ENCODE measurements around the gene KDELR1. TPM values are rescaled to one million over a fixed set of nuclear protein-coding genes. Genes with fewer than 3 reads are reported as not detected.
A peak's percentile ranks its signal among the peaks of the same experiment; 100 is the strongest.

KDELR1 gene
- 21.6 TPM for total RNA-seq

- peak; percentile 87 to 98 for DNase-seq (ENCODE audit: low spot score in 2 of 2)
Observed at GRCh38 chr19:48391100-48392005, at the start of gene KDELR1. Gene KDELR1 (minus strand): TSS chr19:48391551. CDS start chr19:48391358, 193 bp downstream.

GRCh38 chr19:48436586-48436985 lies 45.2 kb upstream of the KDELR1 start:
- no peak for FAIRE-seq

More at GRCh38 chr19:48391100-48392005, at the start of gene KDELR1:
- no peak for FAIRE-seq

GRCh38 chr19:48433337-48433736 lies 42.0 kb upstream of the KDELR1 start:
- DNase-seq (ENCODE audit: low spot score in 2 of 2) (no peak), FAIRE-seq (no peak)

More at GRCh38 chr19:48436586-48436985, 45.2 kb upstream of the KDELR1 start:
- no peak for DNase-seq (ENCODE audit: low spot score in 2 of 2)

GRCh38 chr19:48428670-48429069 lies 37.3 kb upstream of the KDELR1 start:
- DNase-seq (ENCODE audit: low spot score in 2 of 2) (no peak), FAIRE-seq (no peak)

DNA sequence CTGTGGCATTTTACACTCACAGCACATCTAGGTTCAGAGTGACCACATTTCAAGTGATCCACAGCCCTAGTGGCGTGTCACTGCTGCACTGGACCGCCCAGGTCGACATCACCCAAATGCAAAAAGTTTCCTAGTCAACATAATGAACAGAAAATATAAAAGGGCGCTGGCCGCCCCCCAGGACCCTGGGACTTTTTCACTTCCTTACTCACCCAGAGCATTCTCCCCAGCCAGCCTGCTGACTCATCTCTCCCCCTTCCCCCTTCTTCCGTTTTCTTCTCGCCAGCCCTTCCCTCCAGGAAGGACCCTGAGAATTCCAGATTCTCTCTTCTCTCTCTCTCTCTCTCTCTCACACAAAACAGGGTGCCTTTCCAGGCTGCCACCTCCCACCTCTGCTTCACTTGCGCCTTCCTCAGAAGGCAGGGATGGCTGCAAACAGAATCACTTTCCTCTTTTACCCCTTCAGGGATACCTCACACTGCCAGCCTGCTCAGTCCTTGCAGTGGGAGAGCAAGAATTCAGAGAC lies 33.4 kb upstream of the KDELR1 start:
- DNase-seq (ENCODE audit: low spot score in 2 of 2) = no peak
- no peak for FAIRE-seq

DNA sequence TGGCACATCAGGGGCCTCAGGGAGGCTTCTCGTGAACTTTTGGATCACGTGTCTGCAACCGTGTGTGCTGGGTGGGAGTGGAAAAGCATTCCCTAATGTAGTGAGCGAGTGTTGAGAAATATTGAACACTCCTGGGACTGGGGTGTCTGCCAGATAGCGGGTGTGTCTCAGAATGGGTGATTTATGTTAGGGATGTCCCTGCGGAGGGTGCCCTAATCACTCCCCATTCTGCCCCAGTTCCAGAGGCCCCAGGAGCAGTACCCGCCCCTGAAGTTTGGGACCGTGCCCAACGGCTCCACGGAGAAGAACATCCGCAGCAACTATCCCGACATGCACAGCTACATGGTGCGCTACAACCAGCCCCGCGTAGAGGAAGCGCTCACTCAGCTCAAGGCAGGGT lies 30.2 kb upstream of the KDELR1 start:
- no peak for FAIRE-seq
- no peak for DNase-seq (ENCODE audit: low spot score in 2 of 2)

DNA sequence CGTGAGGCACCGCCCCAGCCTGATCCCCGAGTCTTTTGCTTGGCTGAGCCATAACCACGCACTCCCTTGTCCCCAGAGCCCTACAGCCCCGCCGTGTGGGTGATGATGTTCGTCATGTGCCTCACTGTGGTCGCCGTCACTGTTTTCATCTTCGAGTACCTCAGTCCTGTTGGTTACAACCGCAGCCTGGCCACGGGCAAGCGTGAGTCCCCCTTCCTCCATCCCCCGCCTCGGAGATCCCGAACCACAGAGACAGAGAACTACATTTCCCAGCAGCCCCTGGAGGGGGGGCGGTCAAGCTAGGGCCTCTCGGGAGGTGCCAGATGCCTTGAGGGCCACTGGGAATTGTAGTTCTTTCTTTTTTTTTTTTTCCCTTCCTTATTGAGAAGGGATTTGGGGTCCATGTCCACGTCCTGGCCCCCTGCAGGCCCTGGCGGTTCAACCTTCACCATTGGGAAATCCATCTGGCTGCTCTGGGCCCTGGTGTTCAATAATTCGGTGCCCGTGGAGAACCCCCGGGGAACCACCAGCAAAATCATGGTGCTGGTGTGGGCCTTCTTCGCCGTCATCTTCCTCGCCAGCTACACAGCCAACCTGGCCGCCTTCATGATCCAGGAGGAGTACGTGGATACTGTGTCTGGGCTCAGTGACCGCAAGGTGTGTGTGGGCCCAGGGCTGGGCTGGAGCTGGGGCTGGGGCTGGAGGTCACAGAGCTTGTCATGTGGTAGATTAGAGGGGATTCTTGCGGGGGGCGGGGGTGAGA lies 28.0 kb upstream of the KDELR1 start:
- FAIRE-seq = no peak
- peak in 1 of 2 donors; percentile 55 for DNase-seq (ENCODE audit: low spot score in 2 of 2)

- DNase-seq (ENCODE audit: low spot score in 2 of 2) (no peak), FAIRE-seq (no peak)
Observed at GRCh38 chr19:48418317-48419064, 27.1 kb upstream of the KDELR1 start.

DNA sequence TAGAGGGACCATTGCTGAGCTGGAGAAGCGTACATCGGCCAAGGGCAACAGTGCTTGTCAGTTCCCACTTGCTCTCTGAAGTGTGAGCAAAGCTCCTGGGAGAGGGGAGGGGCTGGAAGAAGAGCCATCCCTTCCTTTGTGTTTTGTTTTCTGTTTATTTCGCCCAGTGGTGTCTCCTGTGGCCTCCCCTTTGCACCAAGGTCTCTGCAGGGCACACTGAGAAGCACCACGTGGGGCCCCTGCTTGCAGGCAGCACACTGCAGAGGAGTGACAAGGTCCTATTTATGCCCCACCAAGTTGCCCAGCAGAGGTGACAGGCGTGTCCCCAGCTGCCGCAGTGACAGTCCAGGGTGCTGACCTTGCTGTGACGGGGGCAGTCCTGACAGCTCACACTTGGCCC lies 26.1 kb upstream of the KDELR1 start:
- FAIRE-seq (no peak), DNase-seq (ENCODE audit: low spot score in 2 of 2) (no peak)

GRCh38 chr19:48415806-48416221 lies 24.5 kb upstream of the KDELR1 start:
- FAIRE-seq (no peak), DNase-seq (ENCODE audit: low spot score in 2 of 2) (no peak)

DNA sequence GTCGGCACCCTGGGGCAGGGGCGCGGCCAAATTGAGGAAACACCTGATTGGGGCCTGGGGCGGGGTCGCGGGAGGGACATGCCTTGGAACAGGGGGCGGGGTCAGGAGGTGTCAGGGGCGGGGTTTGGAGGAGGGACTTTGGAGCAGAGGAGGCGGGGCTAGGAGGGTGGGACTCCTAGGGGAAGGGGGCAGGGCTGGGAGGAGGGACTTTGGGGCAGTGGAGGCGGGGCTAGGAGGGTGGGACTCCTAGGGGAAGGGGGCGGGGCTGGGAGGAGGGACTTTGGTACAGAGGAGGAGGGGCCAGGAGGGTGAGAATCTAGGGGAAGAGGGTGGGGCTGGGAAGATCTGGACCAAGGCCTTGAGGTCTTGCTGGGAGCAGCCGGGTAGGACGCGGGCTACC lies 24.0 kb upstream of the KDELR1 start:
- DNase-seq (ENCODE audit: low spot score in 2 of 2) = no peak

GRCh38 chr19:48413879-48414587 lies 22.7 kb upstream of the KDELR1 start:
- FAIRE-seq = no peak
- DNase-seq (ENCODE audit: low spot score in 2 of 2) = no peak

More for the DNA sequence above, 24.0 kb upstream of the KDELR1 start:
- FAIRE-seq = no peak

GRCh38 chr19:48405850-48406249 lies 14.5 kb upstream of the KDELR1 start:
- DNase-seq (ENCODE audit: low spot score in 2 of 2) (no peak), FAIRE-seq (no peak)

- FAIRE-seq = no peak
Observed at GRCh38 chr19:48405010-48405659, 13.8 kb upstream of the KDELR1 start.

GRCh38 chr19:48403606-48404005 lies 12.3 kb upstream of the KDELR1 start:
- FAIRE-seq (no peak), DNase-seq (ENCODE audit: low spot score in 2 of 2) (peak; percentile 61 to 67)

More at GRCh38 chr19:48405010-48405659, 13.8 kb upstream of the KDELR1 start:
- DNase-seq (ENCODE audit: low spot score in 2 of 2) = no peak

DNA sequence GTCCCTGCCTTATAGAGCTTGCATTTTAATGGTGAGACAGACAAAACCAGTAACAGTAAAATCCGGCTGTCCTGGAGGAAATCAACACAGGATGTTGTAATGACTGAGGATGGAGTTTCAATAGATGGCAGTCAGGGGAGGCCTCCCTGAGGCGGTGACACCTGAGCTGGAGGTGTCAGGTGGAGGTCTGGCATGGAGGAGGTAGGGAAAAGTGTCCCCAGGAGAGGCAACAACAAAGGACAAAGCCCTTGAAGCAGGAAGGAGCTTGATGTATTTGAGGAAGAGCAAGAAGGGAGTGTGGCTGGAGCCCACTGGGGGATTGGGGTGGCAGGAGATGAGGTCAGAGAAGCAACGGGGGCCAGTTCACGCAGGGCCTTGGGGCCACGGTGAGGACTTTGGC lies 9.9 kb upstream of the KDELR1 start:
- FAIRE-seq (no peak), DNase-seq (ENCODE audit: low spot score in 2 of 2) (no peak)

GRCh38 chr19:48400018-48400742 lies 8.8 kb upstream of the KDELR1 start:
- no peak for DNase-seq (ENCODE audit: low spot score in 2 of 2)
- no peak for FAIRE-seq

Measured in frontal cortex (tissue), 4 donors.